HCT116 (cell line): ENCODE data around the gene ERBB3. TPM values are rescaled to one million over a fixed set of nuclear protein-coding genes. Genes with fewer than 3 reads are reported as not detected.

ENCODE experiments used
- ATAC-seq: fragments of 200-7000 bp; cut with Tn5 transposase; 2 replicates; pipeline ENCODE4 v1.9.1; 2020; ENCODE audit warnings: mild to moderate bottlenecking, moderate library complexity
- BruUV-seq: library from RNA; stranded (reverse); fragments of 400-500 nt; replicated peaks from 2 replicates; lab custom pipeline; 2021; lab: Mats Ljungman, UMichigan
- CTCF ChIA-PET: fragments of 300-600 bp; sonication (Branson Sonifier 250); formaldehyde crosslinking; loops from one replicate; lab custom pipeline; 2021; ENCODE audit warnings: antibody characterized with exemption; lab: Charles Lee
- POLR2A ChIA-PET: fragments of 300-600, 350-600 bp; sonication (Branson Sonifier 250); formaldehyde crosslinking; loops from one replicate; lab custom pipeline; 2021; ENCODE audit warnings: antibody characterized with exemption; lab: Charles Lee
- RAD21 ChIA-PET, 2 experiments: fragments of 300-600 bp; sonication (Branson Sonifier 250); formaldehyde crosslinking; loops; one replicate each; lab custom pipeline; 2023; ENCODE audit warnings: low total read pairs in 2 of 2; ENCODE audit not compliant: uncharacterized antibody in 2 of 2, unreplicated experiment in 2 of 2, low non-redundant PET in 1 of 2; lab: Charles Lee
- DNase-seq: peaks from one replicate; pipeline ENCODE4 v3.0.0-alpha.2; 2010; ENCODE audit warnings: low read depth, low spot score
- H2AFZ ChIP-seq: fragments of 200-600 bp; shearing (Covaris generic), sonication (generic); 2 replicates; pipeline ENCODE4 v1.6.1; 2017; ENCODE audit warnings: low read depth, mixed run types, mixed read lengths, antibody characterized with exemption, low read length; ENCODE audit not compliant: poor library complexity, severe bottlenecking
- H3K27ac ChIP-seq: 2 replicates; pipeline ENCODE4 v1.5.1; 2012; ENCODE audit warnings: low read depth, low read length
- H3K27me3 ChIP-seq: fragments of 200-600 bp; sonication (generic); 2 replicates; pipeline ENCODE4 v1.6.1; 2016; ENCODE audit warnings: mixed run types, low read length, mixed read lengths; ENCODE audit not compliant: insufficient read depth
- H3K36me3 ChIP-seq, 2 experiments: fragments of 200-500 bp in 1 of 2; fragments of 200-600 bp in 1 of 2; sonication (Bioruptor generic) in 1 of 2; sonication (generic) in 1 of 2; 2 replicates each; pipeline versions ENCODE4 v1.5.1 to v1.6.1; 2014 to 2016; ENCODE audit warnings: low read length in 2 of 2, inconsistent platforms in 1 of 2, mixed read lengths in 1 of 2, mixed run types in 1 of 2; ENCODE audit not compliant: insufficient read depth in 2 of 2, control insufficient read depth in 1 of 2
- H3K4me1 ChIP-seq, 2 experiments: fragments of 200-600 bp in 1 of 2; sonication (generic) in 1 of 2; 2 replicates each; pipeline versions ENCODE4 v1.5.1 to v1.6.1; 2012 to 2017; ENCODE audit warnings: low read length in 2 of 2, inconsistent platforms in 1 of 2, mild to moderate bottlenecking in 1 of 2, mixed read lengths in 1 of 2, mixed run types in 1 of 2, moderate library complexity in 1 of 2; ENCODE audit not compliant: insufficient read depth in 2 of 2, control insufficient read depth in 1 of 2
- H3K4me2 ChIP-seq: fragments of 200-600 bp; sonication (generic); 2 replicates; pipeline ENCODE4 v1.6.1; 2017; ENCODE audit warnings: mixed run types, low read length, mixed read lengths
- H3K4me3 ChIP-seq, 2 experiments: fragments of 200-600 bp in 1 of 2; sonication (generic) in 1 of 2; replicated peaks in 1 of 2; 2 replicates each; pipeline ENCODE4 v1.5.1; 2011 to 2016; ENCODE audit warnings: low read length in 2 of 2, control low read depth in 1 of 2, low read depth in 1 of 2, mild to moderate bottlenecking in 1 of 2, mixed read lengths in 1 of 2, mixed run types in 1 of 2
- H3K79me2 ChIP-seq: fragments of 200-600 bp; sonication (generic); 2 replicates; pipeline ENCODE4 v1.6.1; 2017; ENCODE audit warnings: mild to moderate bottlenecking, mixed run types, low read length, moderate library complexity, mixed read lengths; ENCODE audit not compliant: insufficient read depth
- H3K9ac ChIP-seq: fragments of 200-600 bp; sonication (generic); 2 replicates; pipeline ENCODE4 v1.6.1; 2016; ENCODE audit warnings: low read length, mixed read lengths
- H3K9me2 ChIP-seq: fragments of 200-600 bp; sonication (generic), shearing (Covaris generic); 2 replicates; pipeline ENCODE4 v1.6.1; 2017; ENCODE audit warnings: mixed run types, mild to moderate bottlenecking, moderate library complexity; ENCODE audit not compliant: insufficient read depth
- H3K9me3 ChIP-seq, 2 experiments: fragments of 200-500 bp in 1 of 2; fragments of 200-600 bp in 1 of 2; sonication (Bioruptor generic) in 1 of 2; sonication (generic) in 1 of 2; 2 replicates each; pipeline ENCODE4 v1.6.1; 2014 to 2017; ENCODE audit warnings: low read length in 2 of 2, mixed read lengths in 2 of 2, inconsistent platforms in 1 of 2, low read depth in 1 of 2, mild to moderate bottlenecking in 1 of 2, mixed run types in 1 of 2, moderate library complexity in 1 of 2; ENCODE audit not compliant: control insufficient read depth in 1 of 2, insufficient read depth in 1 of 2
- H4K20me1 ChIP-seq: fragments of 200-600 bp; sonication (generic), shearing (Covaris generic); 2 replicates; pipeline ENCODE4 v1.6.1; 2017; ENCODE audit warnings: mixed run types, mild to moderate bottlenecking, moderate library complexity; ENCODE audit not compliant: insufficient read depth
- EZH2phosphoT487 ChIP-seq: fragments of 200-600 bp; IDR thresholded peaks from 2 replicates; pipeline ENCODE4 v1.6.1; 2018; ENCODE audit warnings: antibody characterized with exemption, borderline replicate concordance
- FOSL1 ChIP-seq: IDR thresholded peaks from 2 replicates; pipeline ENCODE4 v1.6.1; 2012; ENCODE audit warnings: low read depth
- JUND ChIP-seq: IDR thresholded peaks from 2 replicates; pipeline ENCODE4 v1.6.1; 2012
- POLR2A ChIP-seq: IDR thresholded peaks from 2 replicates; pipeline ENCODE4 v1.7.0; 2011; ENCODE audit warnings: borderline replicate concordance; ENCODE audit not compliant: insufficient read depth, insufficient read length; ENCODE audit errors: extremely low read depth
- POLR2AphosphoS5 ChIP-seq: IDR thresholded peaks from 2 replicates; pipeline ENCODE4 v1.6.1; 2011; ENCODE audit warnings: mild to moderate bottlenecking, low read depth, low read length, moderate library complexity
- RAD21 ChIP-seq: IDR thresholded peaks from 2 replicates; pipeline ENCODE4 v1.6.1; 2012; ENCODE audit warnings: low read depth, mild to moderate bottlenecking
- SIN3A ChIP-seq: IDR thresholded peaks from 2 replicates; pipeline ENCODE4 v1.6.1; 2012; ENCODE audit warnings: low read depth
- SRF ChIP-seq: IDR thresholded peaks from 2 replicates; pipeline ENCODE4 v1.6.1; 2012; ENCODE audit warnings: low read depth
- TCF7L2 ChIP-seq: IDR thresholded peaks from 2 replicates; pipeline ENCODE4 v1.7.0; 2011; ENCODE audit warnings: borderline replicate concordance, inconsistent platforms; ENCODE audit not compliant: insufficient read depth, insufficient read length; ENCODE audit errors: extremely low read depth
- ZBTB33 ChIP-seq: IDR thresholded peaks from 2 replicates; pipeline ENCODE4 v1.6.1; 2011; ENCODE audit warnings: mild to moderate bottlenecking, low read length, moderate library complexity; ENCODE audit not compliant: insufficient replicate concordance; ENCODE audit errors: extremely low read depth
- ZNF274 ChIP-seq: fragments of 200-500 bp; sonication (Bioruptor generic); IDR thresholded peaks from 2 replicates; pipeline ENCODE4 v1.6.1; 2014; ENCODE audit warnings: mild to moderate bottlenecking, low read depth, low read length, inconsistent platforms
- intact Hi-C: fragments of 100-400 bp; cut with micrococcal nuclease; formaldehyde crosslinking; loops from 2 replicates; pipeline ENCODE4 v1.10.0; 2022
- total RNA-seq: library from RNA; stranded (reverse); gene quantifications from one replicate; pipeline ENCODE4 v1.2.1, GENCODE V29; 2021; ENCODE audit not compliant: unreplicated experiment

The ERBB3 gene
- total RNA-seq, 1 experiment from 2014 or later: 39.7 TPM

- intact Hi-C loops: no loop called here
- H3K4me2 ChIP-seq: no peak overlapping the region
- no peak overlapping the region for H2AFZ ChIP-seq
- H3K4me1 ChIP-seq: no peaks in the 10 kb centered on the region; a peak in 1 of 4 replicates
- peaks cover 13% of the 10 kb centered on the region; the same call in 1 of the 2 replicates for H3K79me2 ChIP-seq
- H3K9me2 ChIP-seq: no peaks in the 10 kb centered on the region
- no TSS peak for BruUV-seq
- ChIA-PET RAD21 (no interaction called here), POLR2A (no interaction called here), CTCF (no interaction called here)
- DNase-seq (no peak), ATAC-seq (no peak)
- H3K36me3 ChIP-seq: peaks cover 44 to 71% of the 10 kb centered on the region in 2 experiments
- H3K9me3 ChIP-seq: no peaks in the 10 kb centered on the region
- H3K4me3 ChIP-seq: no peak overlapping the region
- TF ChIP-seq POLR2AphosphoS5 (no peak), EZH2phosphoT487 (no peak), ZNF274 (no peak), TCF7L2 (no peak), FOSL1 (no peak), SIN3A (no peak), RAD21 (no peak), POLR2A (no peak), JUND (no peak), ZBTB33 (no peak), SRF (no peak)
- no peaks in the 10 kb centered on the region for H3K27me3 ChIP-seq
- no peak overlapping the region for H3K9ac ChIP-seq
- H3K27ac ChIP-seq: no peak overlapping the region
- no peaks in the 10 kb centered on the region for H4K20me1 ChIP-seq
These were observed 54.9 kb downstream of the ERBB3 start for GRCh38 chr12:56134897-56135296.
